ENCODE results near the gene MED10. TPM values are rescaled to one million over a fixed set of nuclear protein-coding genes. Genes with fewer than 3 reads are reported as not detected.
A peak's percentile ranks its signal among the peaks of the same experiment; 100 is the strongest.

The MED10 gene
- total RNA-seq, 1 donor from 2014 or later, result 32.3 TPM

GRCh38 chr5:6379246-6379645, 899 bp upstream of the MED10 start:
- H3K27me3 Mint-ChIP-seq, result peaks cover 9% of the 10 kb centered on the region
- H3K4me3 Mint-ChIP-seq, result peak overlapping the region; percentile 100
- peaks cover 23% of the 10 kb centered on the region for H3K4me1 Mint-ChIP-seq (ENCODE audit: unreplicated experiment)
- no peak for TF ChIP-seq CTCF (conservative IDR thresholded peaks at IDR 0.05)
- H3K36me3 Mint-ChIP-seq, result peaks cover 22% of the 10 kb centered on the region
- DNase-seq (ENCODE audit: extremely low spot score, unreplicated experiment), result peak; percentile 18
- H3K9me3 Mint-ChIP-seq, result no peaks in the 10 kb centered on the region
- H3K27ac Mint-ChIP-seq, result peak overlapping the region; percentile 98

- peaks cover 7% of the 10 kb centered on the region for H3K27me3 Mint-ChIP-seq
Observed at GRCh38 chr5:6378766-6379103, 388 bp upstream of the MED10 start.

GRCh38 chr5:6377582-6377904, 804 bp downstream of the MED10 start:
- H3K9me3 Mint-ChIP-seq, result no peaks in the 10 kb centered on the region
- peaks cover 3% of the 10 kb centered on the region for H3K27me3 Mint-ChIP-seq
- H3K36me3 Mint-ChIP-seq, result peaks cover 37% of the 10 kb centered on the region
- H3K4me1 Mint-ChIP-seq (ENCODE audit: unreplicated experiment), result peaks cover 23% of the 10 kb centered on the region
- no peak for TF ChIP-seq CTCF (conservative IDR thresholded peaks at IDR 0.05)
- peak overlapping the region; percentile 100 for H3K4me3 Mint-ChIP-seq
- peak overlapping the region; percentile 98 for H3K27ac Mint-ChIP-seq
- no peak for DNase-seq (ENCODE audit: extremely low spot score, unreplicated experiment)

More at GRCh38 chr5:6378766-6379103, 388 bp upstream of the MED10 start:
- no peaks in the 10 kb centered on the region for H3K9me3 Mint-ChIP-seq
- H3K4me3 Mint-ChIP-seq, result peak overlapping the region; percentile 100
- H3K27ac Mint-ChIP-seq, result peak overlapping the region; percentile 98
- DNase-seq (ENCODE audit: extremely low spot score, unreplicated experiment), result no peak
- peaks cover 27% of the 10 kb centered on the region for H3K36me3 Mint-ChIP-seq
- peaks cover 23% of the 10 kb centered on the region for H3K4me1 Mint-ChIP-seq (ENCODE audit: unreplicated experiment)
- TF ChIP-seq CTCF (conservative IDR thresholded peaks at IDR 0.05), result no peak

- Mint-ChIP-seq H3K27me3 (peaks cover 3% of the 10 kb centered on the region), H3K36me3 (peaks cover 41% of the 10 kb centered on the region), H3K9me3 (no peaks in the 10 kb centered on the region), H3K4me1 (ENCODE audit: unreplicated experiment) (peaks cover 23% of the 10 kb centered on the region), H3K27ac (peak overlapping the region; percentile 98), H3K4me3 (peak overlapping the region; percentile 100)
- no peak for TF ChIP-seq CTCF (conservative IDR thresholded peaks at IDR 0.05)
- DNase-seq (ENCODE audit: extremely low spot score, unreplicated experiment), result no peak
Observed at GRCh38 chr5:6376974-6377520, 1.3 kb downstream of the MED10 start.

- no peaks in the 10 kb centered on the region for H3K9me3 Mint-ChIP-seq
- H3K27ac Mint-ChIP-seq, result no peak overlapping the region
- H3K4me3 Mint-ChIP-seq, result no peak overlapping the region
- peaks cover 52% of the 10 kb centered on the region for H3K36me3 Mint-ChIP-seq
- H3K27me3 Mint-ChIP-seq, result no peaks in the 10 kb centered on the region
- no peak for TF ChIP-seq CTCF (conservative IDR thresholded peaks at IDR 0.05)
- DNase-seq (ENCODE audit: extremely low spot score, unreplicated experiment), result no peak
- H3K4me1 Mint-ChIP-seq (ENCODE audit: unreplicated experiment), result peaks cover 13% of the 10 kb centered on the region
Observed at GRCh38 chr5:6373081-6373846, 5.1 kb downstream of the MED10 start.

Measured in type B pancreatic cell (in vitro differentiated cells).